H1 (cell line): Measurements from ENCODE around the gene INPP5B.

ENCODE experiments used
- EZH2 ChIP-seq: fragments of 200-600 bp; sonication (generic); IDR thresholded peaks from 2 replicates; pipeline ENCODE4 v1.7.1; 2012; ENCODE audit warnings: low read depth, mild to moderate bottlenecking, moderate library complexity, low read length, inconsistent platforms; ENCODE audit not compliant: severe bottlenecking
- GABPA ChIP-seq: IDR thresholded peaks from 2 replicates; pipeline ENCODE4 v1.6.1; 2011; ENCODE audit warnings: mild to moderate bottlenecking, low read length, moderate library complexity, borderline replicate concordance; ENCODE audit not compliant: insufficient read depth
- HDAC2 ChIP-seq, 2 experiments: fragments of 300-600 bp in 1 of 2; sonication (generic) in 1 of 2; IDR thresholded peaks; 2 replicates each; pipeline ENCODE4 v1.6.1; 2011 to 2012; ENCODE audit warnings: low read depth in 2 of 2, low read length in 2 of 2, mild to moderate bottlenecking in 2 of 2, moderate library complexity in 2 of 2, borderline replicate concordance in 1 of 2, inconsistent platforms in 1 of 2
- KDM1A ChIP-seq: fragments of 200-600, 300-600 bp; sonication (generic); IDR thresholded peaks from 2 replicates; pipeline ENCODE4 v1.7.1; 2016; ENCODE audit warnings: mild to moderate bottlenecking, low read length, borderline replicate concordance
- NRF1 ChIP-seq: IDR thresholded peaks from 2 replicates; pipeline ENCODE4 v1.6.1; 2011; ENCODE audit warnings: mild to moderate bottlenecking, low read depth, low read length, improper control_type of control experiment
- POLR2A ChIP-seq, 2 experiments: IDR thresholded peaks; 1 replicate in 1 of 2; 2 replicates in 1 of 2; pipeline ENCODE4 v1.6.1; 2011; ENCODE audit warnings: low read depth in 2 of 2, low read length in 2 of 2, mild to moderate bottlenecking in 2 of 2; ENCODE audit errors: control extremely low read depth in 1 of 2
- POLR2AphosphoS5 ChIP-seq: IDR thresholded peaks from 2 replicates; pipeline ENCODE4 v1.6.1; 2011; ENCODE audit warnings: low read depth, low read length
- RFX5 ChIP-seq: IDR thresholded peaks from 2 replicates; pipeline ENCODE4 v1.6.1; 2011; ENCODE audit warnings: low read depth, low read length, improper control_type of control experiment, borderline replicate concordance
- SAP30 ChIP-seq: fragments of 300-600 bp; sonication (generic); IDR thresholded peaks from 2 replicates; pipeline ENCODE4 v1.7.1; 2012; ENCODE audit warnings: low read length, moderate library complexity, mild to moderate bottlenecking, inconsistent platforms; ENCODE audit not compliant: insufficient read depth, insufficient replicate concordance
- SP1 ChIP-seq: IDR thresholded peaks from 2 replicates; pipeline ENCODE4 v1.6.1; 2011; ENCODE audit warnings: low read depth, low read length
- SP2 ChIP-seq: IDR thresholded peaks from 2 replicates; pipeline ENCODE4 v1.6.1; 2012; ENCODE audit warnings: mild to moderate bottlenecking, low read length, inconsistent platforms
- SUZ12 ChIP-seq: fragments of 200-600 bp; sonication (generic); IDR thresholded peaks from 2 replicates; pipeline ENCODE4 v1.6.1; 2012; ENCODE audit warnings: mild to moderate bottlenecking, inconsistent platforms, low read length, moderate library complexity, mixed read lengths
- ZNF274 ChIP-seq: IDR thresholded peaks from 2 replicates; pipeline ENCODE4 v1.7.0; 2012; ENCODE audit warnings: low read length, borderline replicate concordance; ENCODE audit errors: extremely low read depth
- TF ChIP-seq, protein P1 (sequence below), 3 experiments: IDR thresholded peaks; 1 replicate in 2 of 3; 2 replicates in 1 of 3; pipeline versions ENCODE4 v1.5.1 to v1.6.1; 2011; ENCODE audit warnings: low read length in 3 of 3, mild to moderate bottlenecking in 3 of 3, inconsistent platforms in 2 of 3, low read depth in 1 of 3, moderate library complexity in 1 of 3; ENCODE audit not compliant: insufficient read depth in 1 of 3; ENCODE audit errors: control extremely low read depth in 1 of 3

DNA sequence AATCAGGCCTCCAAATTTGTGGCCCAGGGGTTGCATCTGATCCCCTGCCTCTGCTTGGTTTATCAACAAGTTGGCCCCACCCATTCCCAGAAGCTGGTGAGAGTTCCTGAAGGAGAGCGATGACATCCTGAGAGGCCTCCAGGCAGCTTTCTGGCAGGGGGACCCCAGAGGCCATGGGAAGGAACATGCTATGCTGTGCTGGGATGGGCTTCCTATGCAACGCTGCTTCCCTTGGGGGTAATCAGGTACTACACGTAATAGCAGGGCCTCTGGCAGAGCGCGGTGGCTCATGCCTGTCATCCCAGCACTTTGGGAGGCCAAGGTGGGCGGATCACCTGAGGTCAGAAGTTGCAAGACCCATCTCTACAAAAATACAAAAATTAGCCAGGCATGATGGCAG is 79.1 kb downstream of the INPP5B start:
- TF ChIP-seq, protein P1, sequence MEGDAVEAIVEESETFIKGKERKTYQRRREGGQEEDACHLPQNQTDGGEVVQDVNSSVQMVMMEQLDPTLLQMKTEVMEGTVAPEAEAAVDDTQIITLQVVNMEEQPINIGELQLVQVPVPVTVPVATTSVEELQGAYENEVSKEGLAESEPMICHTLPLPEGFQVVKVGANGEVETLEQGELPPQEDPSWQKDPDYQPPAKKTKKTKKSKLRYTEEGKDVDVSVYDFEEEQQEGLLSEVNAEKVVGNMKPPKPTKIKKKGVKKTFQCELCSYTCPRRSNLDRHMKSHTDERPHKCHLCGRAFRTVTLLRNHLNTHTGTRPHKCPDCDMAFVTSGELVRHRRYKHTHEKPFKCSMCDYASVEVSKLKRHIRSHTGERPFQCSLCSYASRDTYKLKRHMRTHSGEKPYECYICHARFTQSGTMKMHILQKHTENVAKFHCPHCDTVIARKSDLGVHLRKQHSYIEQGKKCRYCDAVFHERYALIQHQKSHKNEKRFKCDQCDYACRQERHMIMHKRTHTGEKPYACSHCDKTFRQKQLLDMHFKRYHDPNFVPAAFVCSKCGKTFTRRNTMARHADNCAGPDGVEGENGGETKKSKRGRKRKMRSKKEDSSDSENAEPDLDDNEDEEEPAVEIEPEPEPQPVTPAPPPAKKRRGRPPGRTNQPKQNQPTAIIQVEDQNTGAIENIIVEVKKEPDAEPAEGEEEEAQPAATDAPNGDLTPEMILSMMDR (IDR thresholded peaks at IDR 0.05; ENCODE audit: control extremely low read depth in 1 of 3, insufficient read depth in 1 of 3, low read depth in 1 of 3, low read length in 3 of 3) = peak in 1 of 3 experiments; percentile 13; a peak in 1 of 4 replicates
- TF ChIP-seq POLR2AphosphoS5 (no peak), ZNF274 (no peak), POLR2A (IDR thresholded peaks at IDR 0.05; ENCODE audit: control extremely low read depth in 1 of 2, low read depth in 2 of 2, low read length in 2 of 2) (no peak), NRF1 (no peak), KDM1A (no peak), SP1 (no peak), RFX5 (no peak), SP2 (no peak), SAP30 (no peak), EZH2 (no peak), GABPA (no peak), HDAC2 (IDR thresholded peaks at IDR 0.05; ENCODE audit: borderline replicate concordance in 1 of 2, low read depth in 2 of 2, low read length in 2 of 2) (no peak), SUZ12 (no peak)
